Activated T-cell treated with anti-CD3 and anti-CD28 coated beads for 24 hours (primary cell): ENCODE measurements around the gene ASIC4.

Experiments
- DNase-seq: peaks from one replicate; pipeline ENCODE4 v3.0.0-alpha.2; 2020; ENCODE audit warnings: low read depth

ASIC4 gene

GRCh38 chr2:219498280-219499057 lies 15.8 kb upstream of the ASIC4 start, which contains the start of gene GMPPA:
Gene GMPPA (plus strand): TSS chr2:219498891. CDS start chr2:219499976, 1,085 bp downstream.
- DNase-seq, result peak; percentile 90

GRCh38 chr2:219499058-219499307 lies 15.3 kb upstream of the ASIC4 start:
- no peak for DNase-seq

DNA sequence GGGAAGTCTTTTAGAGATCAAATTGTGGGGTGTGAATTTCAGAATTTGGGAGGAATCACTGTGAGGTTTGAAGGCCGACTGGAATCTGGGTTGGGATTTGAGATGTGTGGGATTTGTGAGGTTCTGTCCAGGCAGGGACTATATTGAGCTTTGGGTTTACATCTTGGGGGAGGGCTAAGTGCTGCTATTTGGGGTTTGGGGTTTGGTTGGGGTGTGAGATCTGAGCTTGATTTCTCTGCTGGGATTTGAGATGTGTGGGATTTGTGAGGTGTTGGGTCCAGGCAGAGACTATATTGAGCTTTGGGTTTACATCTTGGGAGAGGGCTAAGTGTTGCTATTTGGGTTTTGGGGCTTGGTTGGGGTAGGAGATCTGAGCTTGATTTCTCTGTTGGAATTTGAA lies 14.7 kb upstream of the ASIC4 start:
- DNase-seq, result no peak

GRCh38 chr2:219500135-219500534 lies 14.1 kb upstream of the ASIC4 start:
- DNase-seq, result no peak

- DNase-seq, result no peak
Measured at GRCh38 chr2:219501849-219502248, 12.4 kb upstream of the ASIC4 start.

GRCh38 chr2:219502618-219503017 lies 11.7 kb upstream of the ASIC4 start:
- DNase-seq, result no peak

DNA sequence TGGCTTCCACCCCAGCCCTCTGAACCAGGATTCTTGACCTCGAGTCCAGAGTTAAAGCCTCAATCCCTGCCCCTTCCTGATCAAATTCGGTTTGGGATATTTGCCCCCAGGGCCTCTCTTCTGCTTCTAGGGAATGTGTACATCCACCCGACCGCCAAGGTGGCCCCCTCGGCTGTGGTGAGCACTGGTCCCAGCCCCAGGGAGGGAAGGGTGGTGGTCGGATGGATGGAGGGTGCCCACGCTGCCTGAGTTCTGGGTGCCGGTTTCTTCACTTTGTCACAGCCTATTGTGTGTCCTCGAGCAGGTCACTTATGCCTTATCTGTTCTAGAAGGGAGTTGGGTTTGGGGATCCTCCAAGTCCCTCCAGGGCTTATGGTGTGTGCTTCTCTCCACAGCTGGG lies 8.7 kb upstream of the ASIC4 start:
- DNase-seq, result no peak

DNA sequence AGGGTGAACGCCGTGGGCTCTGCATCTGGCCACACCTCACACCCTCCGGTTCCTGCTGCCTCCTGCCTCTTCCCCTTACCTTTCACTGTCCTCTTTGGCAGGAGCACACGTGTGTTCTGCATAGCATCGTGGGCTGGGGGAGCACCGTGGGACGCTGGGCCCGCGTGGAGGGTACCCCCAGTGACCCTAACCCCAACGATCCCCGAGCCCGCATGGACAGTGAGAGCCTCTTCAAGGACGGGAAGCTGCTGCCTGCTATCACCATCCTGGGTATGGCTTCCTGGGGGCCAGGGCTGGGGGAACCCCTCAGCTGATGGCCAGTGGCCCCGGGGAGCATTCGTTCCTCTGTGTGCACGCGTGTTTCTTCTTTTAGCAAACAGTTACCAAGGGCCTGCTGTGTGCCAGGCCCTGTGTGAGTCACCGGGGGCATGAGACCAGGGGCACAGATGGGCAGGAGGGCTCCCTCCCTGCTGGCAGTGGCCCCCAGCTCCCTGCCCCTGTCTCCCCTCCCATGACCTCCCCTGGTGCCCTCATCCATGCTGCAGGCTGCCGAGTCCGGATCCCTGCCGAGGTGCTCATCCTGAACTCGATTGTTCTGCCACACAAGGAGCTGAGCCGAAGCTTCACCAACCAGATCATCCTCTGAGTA lies 8.0 kb upstream of the ASIC4 start:
- no peak for DNase-seq

GRCh38 chr2:219506802-219507526 lies 7.3 kb upstream of the ASIC4 start:
- no peak for DNase-seq

DNA sequence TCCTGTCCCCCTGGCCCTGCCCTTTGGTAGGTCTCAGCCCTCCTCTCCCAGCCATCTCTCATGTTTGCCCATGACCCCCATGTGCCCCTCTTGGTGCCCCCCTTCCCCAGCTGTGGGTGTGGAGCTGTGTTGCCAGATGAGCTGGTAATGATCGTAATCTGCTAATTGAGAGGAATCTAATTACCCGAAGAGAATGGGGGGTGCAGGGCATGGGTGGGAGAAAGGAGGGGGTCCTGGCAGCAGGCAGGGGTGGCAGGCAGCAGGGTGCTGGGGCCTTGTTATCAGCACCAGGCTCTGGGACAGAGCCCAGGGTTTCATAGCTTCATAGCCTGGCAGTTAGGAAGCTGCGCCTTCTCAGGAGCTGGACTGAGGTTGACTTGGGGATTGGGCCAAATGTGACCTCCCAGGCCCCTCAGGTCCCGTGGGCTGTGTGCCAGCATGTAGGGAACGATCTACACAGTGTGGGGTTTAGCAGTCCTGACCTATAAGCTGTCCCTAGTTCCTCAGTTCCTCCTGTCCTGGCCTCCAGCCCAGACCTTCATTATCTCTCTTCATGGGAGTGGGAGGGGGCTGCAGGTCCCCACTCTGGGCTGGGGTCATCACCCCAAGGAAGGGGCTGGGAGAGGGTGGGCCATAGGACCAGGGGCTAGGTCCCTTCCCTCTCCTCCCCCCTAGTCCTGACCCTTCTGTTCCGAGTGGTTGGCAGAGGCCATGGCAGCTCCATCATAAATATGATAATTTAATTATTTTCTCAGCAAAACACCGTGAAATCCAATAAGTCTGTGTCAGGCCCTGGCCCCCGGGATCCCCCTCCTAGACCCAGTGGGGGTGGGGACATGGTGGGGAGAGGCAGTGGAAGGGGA lies 6.5 kb upstream of the ASIC4 start:
- no peak for DNase-seq

DNA sequence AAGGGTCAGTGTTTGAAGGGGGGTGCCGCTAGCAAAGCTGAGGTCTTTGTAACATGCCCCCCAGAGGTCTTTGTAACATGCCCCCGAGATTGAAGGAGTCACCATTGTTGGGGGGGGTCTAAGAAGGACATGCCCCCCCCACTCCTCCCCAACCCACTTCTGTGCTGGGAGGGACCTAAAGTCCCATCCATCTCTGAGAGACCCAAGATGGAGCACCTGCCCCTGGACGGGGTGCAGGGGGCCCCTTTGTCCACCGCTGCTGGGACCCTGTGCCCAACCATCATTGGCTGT lies 5.9 kb upstream of the ASIC4 start:
- no peak for DNase-seq

DNA sequence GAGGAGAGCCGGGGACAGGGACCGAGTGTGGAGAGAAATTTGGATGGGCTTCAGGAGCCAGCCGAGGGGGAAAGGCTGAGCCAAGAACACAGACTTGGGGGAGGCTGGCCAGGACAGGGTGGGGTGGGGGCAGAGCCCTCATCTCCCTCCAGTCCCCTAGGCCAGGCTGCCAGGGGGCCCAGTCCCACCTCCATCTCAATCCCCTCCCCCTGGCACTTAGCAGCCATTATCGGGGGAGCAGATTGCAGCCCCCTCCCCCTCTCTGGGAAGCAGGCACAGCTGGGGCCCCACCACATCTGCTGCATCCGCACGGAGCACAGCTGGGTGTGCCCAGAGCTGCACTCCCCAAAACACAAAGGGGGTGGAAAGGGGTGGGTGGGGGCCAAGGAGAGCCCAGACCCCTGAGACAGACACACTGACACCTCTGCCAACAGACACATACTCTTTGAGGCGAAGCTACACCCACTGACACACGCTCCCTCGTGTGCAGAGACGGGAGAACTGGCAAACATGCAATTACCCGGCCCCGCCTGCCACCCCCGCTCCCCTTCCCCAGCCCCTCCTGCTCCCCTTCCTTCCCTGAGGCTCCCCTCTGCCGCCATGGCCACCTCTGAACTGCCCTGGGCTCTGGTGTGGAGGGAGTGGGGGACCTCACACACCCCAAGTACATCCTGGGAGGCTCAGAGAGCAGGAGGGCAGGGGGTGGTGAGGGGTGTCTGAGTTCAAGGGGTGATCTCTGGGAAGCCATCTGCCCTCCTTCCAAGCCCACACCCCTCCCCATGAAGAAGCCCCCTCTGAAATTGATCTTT lies 5.1 kb upstream of the ASIC4 start:
- no peak for DNase-seq

- peak; percentile 14 for DNase-seq
Measured at GRCh38 chr2:219509780-219510511, 4.3 kb upstream of the ASIC4 start.

DNA sequence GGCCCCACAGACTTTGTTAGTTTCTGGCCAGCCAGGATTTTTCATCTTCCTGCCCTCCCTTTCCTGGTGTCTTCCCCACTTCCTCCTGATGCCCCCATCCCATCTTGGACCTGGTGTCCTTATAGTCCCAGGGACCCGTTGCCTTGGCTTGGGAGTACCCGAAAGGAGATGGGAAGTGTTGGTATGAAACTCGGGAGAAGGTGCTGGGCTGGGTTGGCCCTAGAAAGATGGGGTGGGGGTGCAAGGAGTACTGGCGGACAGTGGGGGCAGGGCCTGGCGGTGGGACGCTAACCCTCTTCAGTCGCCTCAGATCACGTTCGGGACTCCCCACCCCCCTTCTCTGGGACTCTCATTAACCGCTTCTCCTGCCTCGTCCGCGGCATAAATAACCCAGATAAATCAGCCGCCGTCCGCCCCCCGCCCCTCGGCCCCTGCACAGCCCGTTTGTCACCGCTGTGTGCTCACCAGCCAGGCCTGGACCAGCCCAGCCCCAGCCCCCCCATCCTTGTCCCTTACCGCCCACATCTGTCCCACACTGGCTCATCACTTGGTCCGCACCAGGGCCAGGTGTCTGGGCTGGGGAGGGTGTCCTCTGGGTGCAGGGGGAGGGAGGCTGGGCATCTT lies 3.7 kb upstream of the ASIC4 start:
- no peak for DNase-seq

GRCh38 chr2:219511547-219512325 lies 2.5 kb upstream of the ASIC4 start:
- DNase-seq, result no peak

GRCh38 chr2:219512524-219513216 lies 1.6 kb upstream of the ASIC4 start:
- DNase-seq, result no peak

DNA sequence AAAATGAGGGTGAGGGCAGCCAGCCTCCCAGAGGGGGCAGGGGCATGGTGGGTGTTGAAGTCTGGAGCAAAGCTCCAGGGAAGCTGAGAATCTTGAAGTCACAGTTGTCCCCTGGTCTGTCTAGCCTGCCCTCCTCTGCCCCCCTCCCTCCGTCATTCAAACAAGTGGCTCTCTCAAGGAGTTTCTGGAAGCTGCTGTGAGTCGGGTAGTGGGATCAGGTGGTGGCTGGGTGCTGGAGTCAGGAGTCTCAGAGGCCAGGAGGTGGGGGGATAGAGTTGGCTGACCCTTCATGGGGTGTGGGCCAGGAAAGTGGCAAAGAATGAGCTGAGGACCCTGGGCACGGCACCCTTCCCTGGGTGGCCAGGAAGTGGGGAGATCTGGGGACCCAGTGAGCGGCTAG lies 495 bp upstream of the ASIC4 start:
- DNase-seq, result no peak

DNA sequence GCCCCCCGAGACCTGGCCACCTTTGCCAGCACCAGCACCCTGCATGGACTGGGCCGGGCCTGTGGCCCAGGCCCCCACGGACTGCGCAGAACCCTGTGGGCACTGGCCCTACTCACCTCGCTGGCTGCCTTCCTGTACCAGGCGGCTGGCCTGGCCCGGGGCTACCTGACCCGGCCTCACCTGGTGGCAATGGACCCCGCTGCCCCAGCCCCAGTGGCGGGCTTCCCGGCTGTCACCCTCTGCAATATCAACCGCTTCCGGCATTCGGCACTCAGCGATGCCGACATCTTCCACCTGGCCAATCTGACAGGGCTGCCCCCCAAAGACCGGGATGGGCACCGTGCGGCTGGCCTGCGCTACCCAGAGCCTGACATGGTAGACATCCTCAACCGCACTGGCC lies 554 bp downstream of the ASIC4 start:
- no peak for DNase-seq
